Mesodermal cell (in vitro differentiated cells): ENCODE data around the gene RAE1.

Experiments
- H3K27ac ChIP-seq: 2 replicates; pipeline ENCODE4 v1.7.0; 2013; ENCODE audit warnings: mild to moderate bottlenecking, low read depth, low read length, moderate library complexity; ENCODE audit not compliant: severe bottlenecking
- H3K36me3 ChIP-seq: 2 replicates; pipeline ENCODE4 v1.7.1; 2013; ENCODE audit warnings: mild to moderate bottlenecking, low read length, moderate library complexity; ENCODE audit not compliant: control insufficient read depth, insufficient read depth
- H3K4me1 ChIP-seq: one replicate; pipeline ENCODE4 v1.7.1; 2013; ENCODE audit warnings: mild to moderate bottlenecking, low read length; ENCODE audit not compliant: insufficient read depth, control insufficient read depth, poor library complexity, severe bottlenecking
- H3K4me3 ChIP-seq: 2 replicates; pipeline ENCODE4 v1.7.0; 2013; ENCODE audit warnings: low read length, control low read depth, mild to moderate bottlenecking; ENCODE audit not compliant: insufficient read depth, poor library complexity, severe bottlenecking; ENCODE audit errors: extremely low read depth
- H3K9me3 ChIP-seq: 2 replicates; pipeline ENCODE4 v1.7.1; 2013; ENCODE audit warnings: mild to moderate bottlenecking, low read length, moderate library complexity; ENCODE audit not compliant: control insufficient read depth
- WGBS, 2 experiments: methylation state at CpG; one replicate each; pipeline ENCODE4 v1.1.5; 2013; ENCODE audit warnings: missing lambda C conversion rate in 2 of 2; ENCODE audit not compliant: insufficient coverage in 2 of 2; 5-methylcytosine and 5-hydroxymethylcytosine counted together

Gene RAE1

GRCh38 chr20:57428324-57429158 is 77.5 kb downstream of the RAE1 start:
- H3K4me1 ChIP-seq, result peaks cover 15% of the 10 kb centered on the region
- 67 to 74% methylated on average over 21 of the region's 21 CpGs for WGBS, 2 experiments
- no peak overlapping the region for H3K4me3 ChIP-seq
- no peaks in the 10 kb centered on the region for H3K36me3 ChIP-seq
- H3K27ac ChIP-seq, result no peak overlapping the region
- no peaks in the 10 kb centered on the region for H3K9me3 ChIP-seq
